ENCODE measurements around the gene MIOX.

- TF ChIP-seq KHSRP (IDR thresholded peaks at IDR 0.05) (no peak), CBX5 (IDR thresholded peaks at IDR 0.05; ENCODE audit: borderline replicate concordance, low read depth) (no peak), ZC3H4 (CRISPR knock-in tag; IDR thresholded peaks at IDR 0.05; ENCODE audit: borderline replicate concordance) (no peak), GATA2 (CRISPR knock-in tag; IDR thresholded peaks at IDR 0.05) (no peak), ZNF707 (CRISPR knock-in tag; conservative IDR thresholded peaks at IDR 0.05) (no peak), USF2 (CRISPR knock-in tag; IDR thresholded peaks at IDR 0.05) (no peak)
Observed at GRCh38 chr22:50471197-50471847, 15.3 kb upstream of the MIOX start.
